Suprapubic skin (tissue), 4 donors: ENCODE measurements around the gene IPO13. TPM values are rescaled to one million over a fixed set of nuclear protein-coding genes. Genes with fewer than 3 reads are reported as not detected.

Experiments
- DNase-seq, 2 donors: peaks; one replicate each; pipeline ENCODE4 v3.0.0-alpha.2; 2019; ENCODE audit warnings: low spot score in 2 of 2
- H3K27ac ChIP-seq: fragments of 200-600 bp; sonication (generic); one replicate; pipeline ENCODE4 v1.5.1; 2019
- H3K27me3 ChIP-seq: fragments of 200-600 bp; sonication (generic); one replicate; pipeline ENCODE4 v1.5.1; 2019
- H3K36me3 ChIP-seq: fragments of 200-600 bp; sonication (generic); one replicate; pipeline ENCODE4 v1.5.1; 2019
- H3K4me1 ChIP-seq: fragments of 200-600 bp; sonication (generic); one replicate; pipeline ENCODE4 v1.5.1; 2019
- H3K4me3 ChIP-seq: fragments of 200-600 bp; sonication (generic); one replicate; pipeline ENCODE4 v1.5.1; 2019; ENCODE audit warnings: mild to moderate bottlenecking
- H3K9me3 ChIP-seq: fragments of 200-600 bp; sonication (generic); one replicate; pipeline ENCODE4 v1.5.1; 2019
- EP300 ChIP-seq: sonication (generic); formaldehyde crosslinking; IDR thresholded peaks from one replicate; pipeline ENCODE4 v1.6.1; 2017; ENCODE audit warnings: antibody characterized with exemption
- POLR2A ChIP-seq, 2 donors: fragments of 450-650 bp; IDR thresholded peaks; one replicate each; pipeline ENCODE4 v1.6.1; 2017; ENCODE audit warnings: antibody characterized with exemption in 2 of 2, mild to moderate bottlenecking in 2 of 2, moderate library complexity in 2 of 2
- POLR2AphosphoS5 ChIP-seq, 3 donors: sonication (generic); formaldehyde crosslinking; IDR thresholded peaks; one replicate each; pipeline ENCODE4 v1.6.1; 2017; ENCODE audit warnings: antibody characterized with exemption in 3 of 3
- WGBS: methylation state at CpG from one replicate; pipeline ENCODE4 v1.1.5; 2018; 5-methylcytosine and 5-hydroxymethylcytosine counted together
- total RNA-seq, 4 donors: library from RNA; depleted of rRNA; stranded (reverse); fragments of >200 nt; gene quantifications; one replicate each; pipeline ENCODE4 v1.1.0, GENCODE V29; 2016
- TF ChIP-seq, protein P1 (sequence below), 2 donors: fragments of 200-600 bp in 1 of 2; fragments of 450-650 bp in 1 of 2; sonication (generic) in 1 of 2; IDR thresholded peaks; one replicate each; pipeline ENCODE4 v1.5.1; 2016 to 2019; ENCODE audit warnings: antibody characterized with exemption in 2 of 2, mild to moderate bottlenecking in 1 of 2, moderate library complexity in 1 of 2

Gene IPO13
- total RNA-seq, 4 donors from 2014 or later = 30.8 to 41.0 (median 34.8) TPM

GRCh38 chr1:43934986-43935324 lies 11.8 kb upstream of the IPO13 start:
- TF ChIP-seq EP300 = no peak
- TF ChIP-seq, protein P1, sequence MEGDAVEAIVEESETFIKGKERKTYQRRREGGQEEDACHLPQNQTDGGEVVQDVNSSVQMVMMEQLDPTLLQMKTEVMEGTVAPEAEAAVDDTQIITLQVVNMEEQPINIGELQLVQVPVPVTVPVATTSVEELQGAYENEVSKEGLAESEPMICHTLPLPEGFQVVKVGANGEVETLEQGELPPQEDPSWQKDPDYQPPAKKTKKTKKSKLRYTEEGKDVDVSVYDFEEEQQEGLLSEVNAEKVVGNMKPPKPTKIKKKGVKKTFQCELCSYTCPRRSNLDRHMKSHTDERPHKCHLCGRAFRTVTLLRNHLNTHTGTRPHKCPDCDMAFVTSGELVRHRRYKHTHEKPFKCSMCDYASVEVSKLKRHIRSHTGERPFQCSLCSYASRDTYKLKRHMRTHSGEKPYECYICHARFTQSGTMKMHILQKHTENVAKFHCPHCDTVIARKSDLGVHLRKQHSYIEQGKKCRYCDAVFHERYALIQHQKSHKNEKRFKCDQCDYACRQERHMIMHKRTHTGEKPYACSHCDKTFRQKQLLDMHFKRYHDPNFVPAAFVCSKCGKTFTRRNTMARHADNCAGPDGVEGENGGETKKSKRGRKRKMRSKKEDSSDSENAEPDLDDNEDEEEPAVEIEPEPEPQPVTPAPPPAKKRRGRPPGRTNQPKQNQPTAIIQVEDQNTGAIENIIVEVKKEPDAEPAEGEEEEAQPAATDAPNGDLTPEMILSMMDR (IDR thresholded peaks at IDR 0.05) = no peak
- H3K27ac ChIP-seq = no peak overlapping the region
- 60% methylated on average over 4 of the region's 5 CpGs for WGBS

DNA sequence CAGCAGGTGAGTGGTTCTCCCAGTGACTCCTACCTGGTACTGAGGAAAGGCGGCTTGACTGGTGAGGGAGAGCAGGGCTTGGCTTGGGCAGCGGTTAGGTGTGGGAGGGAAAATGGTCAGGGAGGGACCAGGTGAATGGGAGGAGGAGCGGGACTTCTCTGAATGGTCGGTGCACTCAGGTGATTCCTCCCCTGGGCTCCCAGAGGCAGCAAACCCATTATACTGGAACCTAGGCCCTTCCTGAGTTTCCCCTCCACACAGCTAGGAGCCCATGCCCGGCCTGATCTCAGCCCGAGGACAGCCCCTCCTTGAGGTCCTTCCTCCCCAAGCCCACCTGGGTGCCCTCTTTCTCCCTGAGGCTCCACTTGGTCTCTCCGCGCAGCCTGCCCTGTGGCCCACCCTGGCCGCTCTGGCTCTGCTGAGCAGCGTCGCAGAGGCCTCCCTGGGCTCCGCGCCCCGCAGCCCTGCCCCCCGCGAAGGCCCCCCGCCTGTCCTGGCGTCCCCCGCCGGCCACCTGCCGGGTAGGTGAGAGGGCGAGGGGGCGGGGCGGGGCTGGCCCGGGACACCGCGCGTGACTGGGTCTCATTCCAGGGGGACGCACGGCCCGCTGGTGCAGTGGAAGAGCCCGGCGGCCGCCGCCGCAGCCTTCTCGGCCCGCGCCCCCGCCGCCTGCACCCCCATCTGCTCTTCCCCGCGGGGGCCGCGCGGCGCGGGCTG lies 10.9 kb upstream of the IPO13 start:
- Histone ChIP-seq H3K4me1 (peaks cover 63% of the 10 kb centered on the region), H3K4me3 (peak overlapping the region; percentile 51), H3K9me3 (no peaks in the 10 kb centered on the region), H3K27ac (no peak overlapping the region), H3K36me3 (no peaks in the 10 kb centered on the region), H3K27me3 (peaks cover 10% of the 10 kb centered on the region)
- WGBS = 28% methylated on average over 14 of the region's 48 CpGs
- no peak for DNase-seq
- TF ChIP-seq EP300 = no peak
- no peak for TF ChIP-seq POLR2AphosphoS5 (IDR thresholded peaks at IDR 0.05)
- TF ChIP-seq, protein P1 (IDR thresholded peaks at IDR 0.05) = no peak
- TF ChIP-seq POLR2A (IDR thresholded peaks at IDR 0.05) = no peak

More at GRCh38 chr1:43934986-43935324, 11.8 kb upstream of the IPO13 start:
- DNase-seq = no peak
- H3K9me3 ChIP-seq = no peaks in the 10 kb centered on the region
- H3K4me3 ChIP-seq = no peak overlapping the region
- H3K27me3 ChIP-seq = peaks cover 10% of the 10 kb centered on the region
- H3K4me1 ChIP-seq = peaks cover 65% of the 10 kb centered on the region
- no peaks in the 10 kb centered on the region for H3K36me3 ChIP-seq

DNA sequence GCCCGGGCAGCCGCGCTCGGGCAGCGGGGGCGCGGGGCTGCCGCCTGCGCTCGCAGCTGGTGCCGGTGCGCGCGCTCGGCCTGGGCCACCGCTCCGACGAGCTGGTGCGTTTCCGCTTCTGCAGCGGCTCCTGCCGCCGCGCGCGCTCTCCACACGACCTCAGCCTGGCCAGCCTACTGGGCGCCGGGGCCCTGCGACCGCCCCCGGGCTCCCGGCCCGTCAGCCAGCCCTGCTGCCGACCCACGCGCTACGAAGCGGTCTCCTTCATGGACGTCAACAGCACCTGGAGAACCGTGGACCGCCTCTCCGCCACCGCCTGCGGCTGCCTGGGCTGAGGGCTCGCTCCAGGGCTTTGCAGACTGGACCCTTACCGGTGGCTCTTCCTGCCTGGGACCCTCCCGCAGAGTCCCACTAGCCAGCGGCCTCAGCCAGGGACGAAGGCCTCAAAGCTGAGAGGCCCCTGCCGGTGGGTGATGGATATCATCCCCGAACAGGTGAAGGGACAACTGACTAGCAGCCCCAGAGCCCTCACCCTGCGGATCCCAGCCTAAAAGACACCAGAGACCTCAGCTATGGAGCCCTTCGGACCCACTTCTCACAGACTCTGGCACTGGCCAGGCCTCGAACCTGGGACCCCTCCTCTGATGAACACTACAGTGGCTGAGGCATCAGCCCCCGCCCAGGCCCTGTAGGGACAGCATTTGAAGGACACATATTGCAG lies 10.2 kb upstream of the IPO13 start:
- Histone ChIP-seq H3K27me3 (peaks cover 10% of the 10 kb centered on the region), H3K9me3 (no peaks in the 10 kb centered on the region), H3K27ac (no peak overlapping the region), H3K4me3 (peak overlapping the region; percentile 51), H3K36me3 (no peaks in the 10 kb centered on the region), H3K4me1 (peaks cover 59% of the 10 kb centered on the region)
- DNase-seq = no peak
- WGBS = 17% methylated on average over 39 of the region's 56 CpGs
- TF ChIP-seq, protein P1 (IDR thresholded peaks at IDR 0.05) = peak in 1 of 2 donors; percentile 6
- no peak for TF ChIP-seq EP300

DNA sequence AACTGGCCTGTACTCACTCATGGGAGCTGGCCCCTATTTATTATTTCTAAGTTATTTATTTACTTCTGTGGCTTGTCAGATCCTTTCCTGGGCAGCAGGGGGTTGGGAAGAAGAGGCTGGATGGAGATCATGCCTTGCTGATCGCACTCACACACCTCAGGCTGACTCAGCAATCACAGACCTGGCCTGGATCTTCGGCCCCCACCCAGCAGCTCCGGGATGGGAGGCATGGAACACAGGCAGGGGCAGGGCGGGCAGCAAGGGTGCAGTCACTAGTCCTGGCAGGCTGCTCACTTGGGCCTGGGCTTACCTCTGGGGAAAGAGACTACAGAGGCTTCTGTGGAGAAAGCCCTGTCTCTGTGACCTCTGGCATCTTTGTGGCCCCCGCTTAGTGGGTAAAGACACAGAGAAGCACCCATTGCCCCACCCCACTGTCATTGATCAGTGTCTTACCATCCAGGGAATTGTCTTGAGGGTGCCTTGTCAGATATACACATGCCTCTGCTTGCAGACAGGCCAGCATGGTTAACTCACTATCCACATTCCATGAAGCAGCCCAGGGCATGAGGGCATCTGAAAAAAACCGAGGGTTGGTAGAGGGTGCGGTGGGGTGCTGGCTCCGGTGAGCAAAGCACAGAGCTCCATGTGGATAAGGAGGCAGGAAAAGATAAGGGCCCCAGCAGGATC lies 9.4 kb upstream of the IPO13 start:
- Histone ChIP-seq H3K4me1 (peaks cover 59% of the 10 kb centered on the region), H3K27ac (no peak overlapping the region), H3K36me3 (no peaks in the 10 kb centered on the region), H3K4me3 (no peak overlapping the region), H3K27me3 (peaks cover 10% of the 10 kb centered on the region), H3K9me3 (no peaks in the 10 kb centered on the region)
- TF ChIP-seq POLR2A (IDR thresholded peaks at IDR 0.05) (no peak), POLR2AphosphoS5 (IDR thresholded peaks at IDR 0.05) (no peak), EP300 (no peak)
- TF ChIP-seq, protein P1 (IDR thresholded peaks at IDR 0.05) = no peak
- DNase-seq = no peak
- WGBS = 85% methylated on average over 8 of the region's 8 CpGs

DNA sequence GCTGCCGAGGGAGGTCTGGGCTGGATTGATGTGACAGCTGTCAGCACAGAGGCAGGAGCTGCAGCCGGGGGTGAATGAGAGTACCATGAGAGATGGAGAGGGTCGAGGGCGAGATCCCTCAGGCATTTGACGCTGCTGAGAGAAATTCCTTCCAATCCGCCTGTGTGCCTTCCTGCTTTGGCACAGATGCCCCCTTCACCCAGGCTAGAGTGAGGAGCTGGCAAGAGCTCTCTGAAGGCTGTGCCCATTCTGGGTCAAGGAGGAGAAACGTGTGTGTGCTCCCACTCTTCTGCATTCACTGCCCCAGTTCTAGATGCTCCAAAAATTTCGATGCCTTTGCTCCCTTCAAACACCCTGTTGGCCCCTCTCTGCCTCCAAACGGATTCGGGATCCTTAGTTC lies 8.4 kb upstream of the IPO13 start:
- Histone ChIP-seq H3K4me1 (peaks cover 53% of the 10 kb centered on the region), H3K4me3 (no peak overlapping the region), H3K9me3 (no peaks in the 10 kb centered on the region), H3K27ac (no peak overlapping the region), H3K27me3 (peaks cover 10% of the 10 kb centered on the region), H3K36me3 (no peaks in the 10 kb centered on the region)
- WGBS = 76% methylated on average over 10 of the region's 10 CpGs
- TF ChIP-seq, protein P1 (IDR thresholded peaks at IDR 0.05) = no peak
- no peak for TF ChIP-seq POLR2A (IDR thresholded peaks at IDR 0.05)
- no peak for TF ChIP-seq EP300
- no peak for TF ChIP-seq POLR2AphosphoS5 (IDR thresholded peaks at IDR 0.05)
- no peak for DNase-seq
